Measurements from ENCODE around the gene BEX4. TPM values are rescaled to one million over a fixed set of nuclear protein-coding genes. Genes with fewer than 3 reads are reported as not detected.
"Not testable (repeated sequence)": the region's sequence is repeated elsewhere in the genome, so short reads cannot be mapped to it uniquely, and the experiment has no call there.

The BEX4 gene
- total RNA-seq, result 10 to 100 TPM in 4 of 5 experiments, 1 to 10 TPM in 1; 8.8 to 51.2 (median 41.1) TPM
- 100 to 1,000 TPM in 1 of 2 donors, 10 to 100 TPM in 1; 94.7 to 120 TPM for polyA plus RNA-seq
- 43.5 reads per million, percentile 68 among the genes with 10 or more reads in this experiment for total RNA-seq

- Mint-ChIP-seq H3K4me1 (peaks cover 3 to 20% (median 12%) of the 10 kb centered on the region in 7 donors), H3K27me3 (peaks cover 0 to 9% (median 0%) of the 10 kb centered on the region in 5 donors), H3K9me3 (peaks cover 0 to 2% (median 0%) of the 10 kb centered on the region in 11 donors), H3K36me3 (peaks cover 0 to 5% (median 0%) of the 10 kb centered on the region in 5 donors), H3K4me3 (peak within 1 kb of the TSS; percentile 72 to 91 (median 84)), H3K27ac (peak within 1 kb of the TSS; percentile 75 to 96 (median 91))
- intact Hi-C loops (cut with micrococcal nuclease), result loop anchor here (1.0 to 5.0 kb wide), 8 partner anchors 39 to 1807 kb away; partner anchors contain the start of genes BEX2 (in 2 of the 2), MORF4L2 (in 2 of the 2), HNRNPH2 (in 1 of the 2) and TCEAL8 (in 1 of the 2)
- Histone ChIP-seq H3K36me3 (ENCODE audit: control insufficient read depth in 2 of 3, insufficient read depth in 3 of 3, low read length in 3 of 3) (peaks cover 0 to 5% (median 0%) of the 10 kb centered on the region in 3 experiments), H3K9me3 (ENCODE audit: control insufficient read depth in 2 of 3, low read length in 3 of 3) (no peaks in the 10 kb centered on the region), H3K27ac (ENCODE audit: low read depth, low read length) (peak within 1 kb of the TSS; percentile 97), H3K27me3 (ENCODE audit: control insufficient read depth in 2 of 2, insufficient read depth in 2 of 2, low read length in 2 of 2) (no peaks in the 10 kb centered on the region), H3K4me3 (ENCODE audit: low read length) (peak within 1 kb of the TSS; percentile 61), H3K4me1 (ENCODE audit: control insufficient read depth in 2 of 2, insufficient read depth in 2 of 2, low read length in 2 of 2) (no peaks in the 10 kb centered on the region)
- ATAC-seq (peak; percentile 97), DNase-seq (peak; percentile 62 to 84 (median 78))
- ChIA-PET CTCF (no interaction called here), POLR2A (interaction anchor here (0.8 to 0.9 kb wide), 3 partner anchors 36 to 249 kb away, joined by 3 read pairs; no protein-coding TSS in a partner anchor)
Observed at GRCh38 chrX:103214870-103215424, at the start of gene BEX4. Gene BEX4 (plus strand): TSS chrX:103215108. CDS start chrX:103216154, 1,046 bp downstream.

DNA sequence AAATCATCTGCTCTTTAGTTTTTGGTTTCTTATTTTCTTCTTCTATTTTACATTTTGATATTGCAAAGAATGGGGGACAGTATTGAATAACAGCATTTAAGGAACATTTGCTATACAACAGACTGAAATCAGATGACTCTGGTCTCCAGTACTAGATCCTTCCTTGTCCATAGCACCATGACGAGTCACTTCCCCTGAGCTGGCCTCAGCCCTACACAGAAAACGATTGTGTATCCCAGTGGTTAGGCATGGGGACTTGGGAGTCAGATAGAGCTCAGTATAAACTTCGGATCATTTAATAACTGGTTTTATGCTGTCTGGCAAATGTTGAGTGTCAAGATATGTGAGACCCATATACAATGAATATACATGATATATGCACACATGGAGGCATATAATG is 44.7 kb upstream of the BEX4 start:
- Histone ChIP-seq H3K9me3 (ENCODE audit: control insufficient read depth in 2 of 3, low read length in 3 of 3) (no peaks in the 10 kb centered on the region), H3K36me3 (ENCODE audit: control insufficient read depth in 2 of 3, insufficient read depth in 3 of 3, low read length in 3 of 3) (no peaks in the 10 kb centered on the region), H3K27ac (ENCODE audit: low read depth, low read length) (no peak overlapping the region), H3K4me1 (ENCODE audit: control insufficient read depth in 2 of 2, insufficient read depth in 2 of 2, low read length in 2 of 2) (no peaks in the 10 kb centered on the region), H3K27me3 (ENCODE audit: control insufficient read depth in 2 of 2, insufficient read depth in 2 of 2, low read length in 2 of 2) (no peaks in the 10 kb centered on the region), H3K4me3 (ENCODE audit: low read length) (no peak overlapping the region)
- no peaks in the 10 kb centered on the region for H3K4me1 Mint-ChIP-seq
- no peak for ATAC-seq
- H3K36me3 Mint-ChIP-seq, result no peaks in the 10 kb centered on the region
- H3K9me3 Mint-ChIP-seq, result peaks cover 0 to 2% (median 0%) of the 10 kb centered on the region in 11 donors
- no peak for DNase-seq
- intact Hi-C loops (cut with micrococcal nuclease), result no loop called here
- H3K4me3 Mint-ChIP-seq, result no peak overlapping the region
- CTCF ChIA-PET, result no interaction called here
- no peaks in the 10 kb centered on the region for H3K27me3 Mint-ChIP-seq
- H3K27ac Mint-ChIP-seq, result no peak overlapping the region
- POLR2A ChIA-PET, result no interaction called here

- Mint-ChIP-seq H3K27me3 (peaks cover 0 to 4% (median 3%) of the 10 kb centered on the region in 5 donors), H3K4me1 (peaks cover 2 to 4% (median 4%) of the 10 kb centered on the region in 7 donors), H3K27ac (no peak overlapping the region), H3K4me3 (no peak overlapping the region), H3K36me3 (no peaks in the 10 kb centered on the region), H3K9me3 (peaks cover 0 to 2% (median 0%) of the 10 kb centered on the region in 11 donors)
- CTCF ChIA-PET, result no interaction called here
- Histone ChIP-seq H3K4me3 (ENCODE audit: low read length) (no peak overlapping the region), H3K4me1 (ENCODE audit: control insufficient read depth in 2 of 2, insufficient read depth in 2 of 2, low read length in 2 of 2) (no peaks in the 10 kb centered on the region), H3K27ac (ENCODE audit: low read depth, low read length) (no peak overlapping the region), H3K9me3 (ENCODE audit: control insufficient read depth in 2 of 3, low read length in 3 of 3) (no peaks in the 10 kb centered on the region), H3K27me3 (ENCODE audit: control insufficient read depth in 2 of 2, insufficient read depth in 2 of 2, low read length in 2 of 2) (no peaks in the 10 kb centered on the region), H3K36me3 (ENCODE audit: control insufficient read depth in 2 of 3, insufficient read depth in 3 of 3, low read length in 3 of 3) (no peaks in the 10 kb centered on the region)
- POLR2A ChIA-PET, result no interaction called here
- intact Hi-C loops (cut with micrococcal nuclease), result no loop called here
- DNase-seq (no peak), ATAC-seq (no peak)
Observed at GRCh38 chrX:103171353-103171752, 43.6 kb upstream of the BEX4 start.

DNA sequence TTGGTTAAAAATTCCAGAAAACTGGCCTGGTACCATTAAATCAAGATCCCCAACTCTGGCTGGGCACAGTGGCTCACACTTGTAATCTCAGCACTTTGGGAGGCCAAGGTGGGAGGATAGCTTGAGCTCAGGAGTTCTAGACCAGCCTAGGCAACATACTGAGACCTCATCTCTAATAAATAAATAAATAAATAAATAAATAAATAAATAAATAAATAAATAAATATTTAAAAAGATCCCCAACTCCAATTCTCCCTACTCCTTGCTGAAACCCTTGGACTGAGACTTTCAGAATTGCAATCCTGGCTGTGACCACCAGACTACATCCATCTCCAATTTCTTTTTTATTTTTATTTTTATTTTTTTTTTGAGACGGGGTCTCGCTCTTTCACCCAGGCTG is 39.7 kb upstream of the BEX4 start:
- not testable (repeated sequence) for H3K27ac Mint-ChIP-seq

DNA sequence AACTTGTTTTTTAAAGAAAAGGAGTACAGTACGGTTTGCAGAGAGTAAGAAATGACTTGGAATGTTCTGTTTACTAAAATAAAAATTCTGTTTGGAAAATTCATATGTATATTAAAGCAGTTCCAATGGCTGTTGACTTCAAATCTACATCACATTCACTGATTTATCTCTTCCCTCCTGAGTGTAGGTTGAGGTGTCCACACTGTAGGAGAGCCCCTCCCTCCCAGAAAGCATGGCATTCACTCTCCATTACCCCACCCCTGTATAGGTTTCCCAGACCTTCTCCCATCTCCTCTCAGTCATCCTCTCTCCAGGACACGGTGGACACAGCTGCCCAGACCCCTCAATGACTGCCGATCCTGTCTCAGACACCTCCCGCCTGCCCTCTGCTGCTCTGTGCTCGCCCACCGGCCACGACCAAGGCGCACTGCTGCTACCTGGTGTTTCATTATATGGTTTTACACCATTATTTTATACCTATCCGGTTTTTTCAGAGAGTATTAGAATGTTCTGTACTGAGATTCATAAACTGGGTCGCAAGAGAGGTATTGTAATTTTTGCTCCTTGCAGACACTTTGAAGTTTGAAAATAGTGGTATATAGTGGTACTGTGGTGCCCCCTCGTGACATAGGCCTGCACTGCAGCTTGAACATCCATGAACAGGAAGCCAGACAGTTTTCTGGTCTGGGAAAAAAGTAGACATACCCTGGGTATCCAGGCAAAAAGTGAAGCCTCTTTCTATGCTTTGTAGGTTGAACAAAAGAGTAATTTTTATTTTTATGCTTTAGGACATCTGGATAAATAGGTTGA is 38.8 kb upstream of the BEX4 start:
- Histone ChIP-seq H3K4me1 (ENCODE audit: control insufficient read depth in 2 of 2, insufficient read depth in 2 of 2, low read length in 2 of 2) (no peaks in the 10 kb centered on the region), H3K36me3 (ENCODE audit: control insufficient read depth in 2 of 3, insufficient read depth in 3 of 3, low read length in 3 of 3) (no peaks in the 10 kb centered on the region), H3K4me3 (ENCODE audit: low read length) (no peak overlapping the region), H3K9me3 (ENCODE audit: control insufficient read depth in 2 of 3, low read length in 3 of 3) (no peaks in the 10 kb centered on the region), H3K27ac (ENCODE audit: low read depth, low read length) (no peak overlapping the region), H3K27me3 (ENCODE audit: control insufficient read depth in 2 of 2, insufficient read depth in 2 of 2, low read length in 2 of 2) (no peaks in the 10 kb centered on the region)
- H3K36me3 Mint-ChIP-seq, result no peaks in the 10 kb centered on the region
- intact Hi-C loops (cut with micrococcal nuclease), result loop anchor here (1.0 to 5.0 kb wide), 2 partner anchors 225 to 244 kb away; no protein-coding TSS in a partner anchor
- H3K4me3 Mint-ChIP-seq, result peak overlapping the region; percentile 7 to 71 (median 42)
- CTCF ChIA-PET, result interaction anchor here (0.8 to 2.7 kb wide), 3 partner anchors 53 to 288 kb away, joined by 3 to 16 read pairs (median 3); no protein-coding TSS in a partner anchor
- H3K27ac Mint-ChIP-seq, result no peak overlapping the region
- H3K9me3 Mint-ChIP-seq, result peaks cover 0 to 2% (median 0%) of the 10 kb centered on the region in 11 donors
- H3K27me3 Mint-ChIP-seq, result peaks cover 0 to 9% (median 6%) of the 10 kb centered on the region in 5 donors
- peak; percentile 16 to 56 (median 43) for DNase-seq
- H3K4me1 Mint-ChIP-seq, result peaks cover 2 to 5% (median 4%) of the 10 kb centered on the region in 7 donors
- peak; percentile 78 for ATAC-seq
- POLR2A ChIA-PET, result no interaction called here

More for the DNA sequence above, 39.7 kb upstream of the BEX4 start:
- H3K27ac ChIP-seq (ENCODE audit: low read depth, low read length); H3K9me3 Mint-ChIP-seq; H3K36me3 Mint-ChIP-seq; H3K4me3 Mint-ChIP-seq; H3K4me1 ChIP-seq (ENCODE audit: control insufficient read depth in 2 of 2, insufficient read depth in 2 of 2, low read length in 2 of 2); H3K27me3 ChIP-seq (ENCODE audit: control insufficient read depth in 2 of 2, insufficient read depth in 2 of 2, low read length in 2 of 2); H3K4me3 ChIP-seq (ENCODE audit: low read length); ATAC-seq; POLR2A ChIA-PET; H3K36me3 ChIP-seq (ENCODE audit: control insufficient read depth in 2 of 3, insufficient read depth in 3 of 3, low read length in 3 of 3); H3K4me1 Mint-ChIP-seq; H3K9me3 ChIP-seq (ENCODE audit: control insufficient read depth in 2 of 3, low read length in 3 of 3); DNase-seq; H3K27me3 Mint-ChIP-seq: not testable (repeated sequence)
- intact Hi-C loops (cut with micrococcal nuclease), result loop anchor here in 1 of 2 donors (5.0 kb wide), 1 partner anchor 243 kb away; no protein-coding TSS in a partner anchor
- CTCF ChIA-PET, result interaction anchor here (0.8 to 2.7 kb wide), 2 partner anchors 53 to 225 kb away, joined by 3 to 16 read pairs; no protein-coding TSS in a partner anchor

DNA sequence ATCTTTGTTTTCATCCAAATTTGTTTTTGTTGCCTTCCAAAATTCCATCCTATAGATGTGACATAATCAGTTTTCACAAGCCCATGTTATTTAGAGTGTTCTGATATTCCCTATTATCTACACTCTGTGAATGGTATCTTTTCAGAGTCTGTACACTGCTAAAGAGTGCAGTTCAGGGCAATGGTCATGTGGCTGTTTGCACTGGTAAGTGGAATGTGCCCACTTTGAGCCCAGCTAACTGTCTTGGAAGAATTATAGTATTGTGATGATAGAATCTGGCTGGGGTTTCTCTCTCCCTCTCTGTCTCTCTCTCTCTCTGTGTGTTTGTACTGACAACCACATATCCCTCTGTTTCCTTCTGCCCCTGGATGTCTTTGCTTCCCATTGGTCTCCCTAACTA is 37.4 kb upstream of the BEX4 start:
- ChIA-PET POLR2A (no interaction called here), CTCF (interaction anchor here (1.4 to 2.7 kb wide), 2 partner anchors 227 to 286 kb away, joined by 3 to 16 read pairs; no protein-coding TSS in a partner anchor)
- Histone ChIP-seq H3K4me3 (ENCODE audit: low read length) (no peak overlapping the region), H3K4me1 (ENCODE audit: control insufficient read depth in 2 of 2, insufficient read depth in 2 of 2, low read length in 2 of 2) (no peaks in the 10 kb centered on the region), H3K9me3 (ENCODE audit: control insufficient read depth in 2 of 3, low read length in 3 of 3) (no peaks in the 10 kb centered on the region), H3K27ac (ENCODE audit: low read depth, low read length) (no peak overlapping the region), H3K36me3 (ENCODE audit: control insufficient read depth in 2 of 3, insufficient read depth in 3 of 3, low read length in 3 of 3) (no peaks in the 10 kb centered on the region), H3K27me3 (ENCODE audit: control insufficient read depth in 2 of 2, insufficient read depth in 2 of 2, low read length in 2 of 2) (no peaks in the 10 kb centered on the region)
- no peak overlapping the region for H3K4me3 Mint-ChIP-seq
- H3K36me3 Mint-ChIP-seq, result no peaks in the 10 kb centered on the region
- intact Hi-C loops (cut with micrococcal nuclease), result loop anchor here in 1 of 2 donors (5.0 kb wide), 1 partner anchor 245 kb away; no protein-coding TSS in a partner anchor
- no peak for DNase-seq
- no peak for ATAC-seq
- H3K27me3 Mint-ChIP-seq, result peaks cover 0 to 9% (median 6%) of the 10 kb centered on the region in 5 donors
- no peaks in the 10 kb centered on the region for H3K9me3 Mint-ChIP-seq
- no peak overlapping the region for H3K27ac Mint-ChIP-seq
- H3K4me1 Mint-ChIP-seq, result peaks cover 2 to 5% (median 4%) of the 10 kb centered on the region in 7 donors

Data from naive thymus-derived CD4-positive, alpha-beta T cell (primary cell).